LHCN-M2 (cell line): ENCODE results near the gene TNNT2. TPM values are rescaled to one million over a fixed set of nuclear protein-coding genes. Genes with fewer than 3 reads are reported as not detected.

ENCODE experiments used
- DNase-seq: peaks from one replicate; pipeline ENCODE4 v3.0.0-alpha.2; 2012; ENCODE audit warnings: low read depth
- total RNA-seq: library from RNA; depleted of rRNA; stranded (reverse); fragments of >200 nt; gene quantifications from 2 replicates; pipeline ENCODE4 v1.2.3, GENCODE V29; 2014; rRNA removed

TNNT2 gene
- total RNA-seq, 1 experiment from 2014 or later, result 156 TPM

DNA sequence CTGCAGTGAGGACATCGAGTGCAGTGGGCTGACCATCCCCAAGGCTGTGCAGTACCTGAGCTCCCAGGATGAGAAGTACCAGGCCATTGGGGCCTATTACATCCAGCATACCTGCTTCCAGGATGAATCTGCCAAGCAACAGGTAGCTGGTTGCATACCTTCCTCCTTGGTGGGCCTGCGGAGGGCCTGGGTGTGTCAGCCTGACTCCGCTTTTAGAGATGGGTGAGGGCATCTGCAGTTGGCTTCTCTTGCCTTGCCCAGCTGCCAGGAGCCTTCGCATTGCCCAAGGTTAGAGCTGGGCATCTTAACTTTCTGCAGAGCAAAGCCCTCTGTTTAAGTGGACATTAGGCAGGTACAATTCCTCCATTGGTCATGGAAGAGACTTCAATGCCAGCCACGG, 60.9 kb downstream of the TNNT2 start:
- DNase-seq, result no peak

DNA sequence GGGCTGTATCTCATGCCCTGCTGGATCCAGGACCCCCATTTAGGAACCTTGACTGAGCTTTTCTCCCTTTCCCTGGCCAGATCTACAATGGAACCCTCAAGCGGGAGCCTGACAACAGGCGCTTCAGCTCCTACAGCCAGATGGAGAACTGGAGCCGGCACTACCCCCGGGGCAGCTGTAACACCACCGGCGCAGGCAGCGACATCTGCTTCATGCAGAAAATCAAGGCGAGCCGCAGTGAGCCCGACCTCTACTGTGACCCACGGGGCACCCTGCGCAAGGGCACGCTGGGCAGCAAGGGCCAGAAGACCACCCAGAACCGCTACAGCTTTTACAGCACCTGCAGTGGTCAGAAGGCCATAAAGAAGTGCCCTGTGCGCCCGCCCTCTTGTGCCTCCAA, 64.4 kb downstream of the TNNT2 start:
- DNase-seq, result no peak

DNA sequence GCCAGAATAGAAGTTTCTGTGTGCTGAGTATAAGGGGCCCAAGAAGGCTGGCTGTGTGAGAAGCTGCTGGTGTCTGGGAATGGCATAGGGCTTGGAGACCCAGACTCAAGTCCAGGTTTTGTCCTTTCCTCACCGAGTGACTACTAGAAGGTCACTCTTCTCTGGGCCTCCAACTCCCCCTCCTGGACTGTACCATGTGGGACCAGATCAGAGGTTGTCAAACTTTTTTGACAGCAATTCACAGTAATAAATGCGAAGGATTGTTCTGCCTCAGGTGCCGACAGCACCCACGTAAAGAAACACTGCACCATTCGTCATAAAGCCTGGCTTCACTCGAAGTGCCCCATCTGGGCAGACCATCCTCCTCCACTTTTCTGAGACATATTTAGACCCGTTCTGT, 65.2 kb downstream of the TNNT2 start:
- DNase-seq, result no peak

DNA sequence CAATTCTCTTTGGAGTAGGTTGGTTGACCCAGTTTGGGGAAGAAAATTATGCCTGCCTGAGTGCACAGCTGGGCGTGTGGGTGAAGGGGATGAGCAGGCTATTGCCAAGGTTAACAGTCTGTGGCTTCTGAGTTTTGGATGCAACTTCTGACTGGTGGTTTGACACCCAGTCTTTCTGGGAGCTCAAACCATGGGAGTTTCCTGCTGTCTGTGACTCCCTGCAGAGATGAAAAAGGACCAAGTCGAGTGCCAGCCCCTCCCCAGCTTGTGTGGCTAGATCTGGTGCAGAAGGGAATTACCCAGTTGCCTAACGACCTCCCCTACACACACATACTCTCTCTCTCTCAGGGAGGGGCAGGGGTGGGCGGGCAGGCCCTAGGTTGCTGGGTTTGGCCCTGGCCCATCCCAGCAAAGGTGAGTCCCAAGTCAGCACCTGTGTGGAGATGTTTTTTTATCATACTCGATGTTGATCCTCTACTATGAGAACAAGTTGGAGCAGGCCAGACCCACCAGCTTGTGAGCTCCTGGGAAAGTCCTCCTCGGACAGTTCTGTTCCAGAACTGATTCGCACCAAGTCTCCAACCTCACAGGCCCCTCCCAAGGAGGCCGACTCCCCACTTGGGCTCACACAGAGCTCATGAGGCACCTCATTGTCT, 66.0 kb downstream of the TNNT2 start:
- peak; percentile 14 for DNase-seq

DNA sequence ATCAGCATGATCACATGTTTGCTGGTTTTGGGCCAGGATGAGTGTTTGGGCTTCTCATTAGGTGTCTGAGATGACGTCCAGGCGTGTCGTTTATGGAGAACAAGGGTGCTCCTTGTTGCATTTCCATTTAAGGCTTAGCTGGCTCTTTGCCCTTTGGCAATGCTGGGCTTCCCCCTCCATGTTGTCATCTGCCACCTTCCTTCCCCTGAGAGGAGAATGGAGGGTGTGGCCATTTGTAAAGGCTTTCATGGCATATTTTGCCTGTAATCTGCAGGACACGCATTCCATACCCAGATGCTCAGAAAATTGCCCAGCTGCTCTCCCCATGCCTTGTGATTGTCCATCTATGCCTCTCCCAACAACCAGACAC, 66.5 kb downstream of the TNNT2 start:
- DNase-seq, result no peak

DNA sequence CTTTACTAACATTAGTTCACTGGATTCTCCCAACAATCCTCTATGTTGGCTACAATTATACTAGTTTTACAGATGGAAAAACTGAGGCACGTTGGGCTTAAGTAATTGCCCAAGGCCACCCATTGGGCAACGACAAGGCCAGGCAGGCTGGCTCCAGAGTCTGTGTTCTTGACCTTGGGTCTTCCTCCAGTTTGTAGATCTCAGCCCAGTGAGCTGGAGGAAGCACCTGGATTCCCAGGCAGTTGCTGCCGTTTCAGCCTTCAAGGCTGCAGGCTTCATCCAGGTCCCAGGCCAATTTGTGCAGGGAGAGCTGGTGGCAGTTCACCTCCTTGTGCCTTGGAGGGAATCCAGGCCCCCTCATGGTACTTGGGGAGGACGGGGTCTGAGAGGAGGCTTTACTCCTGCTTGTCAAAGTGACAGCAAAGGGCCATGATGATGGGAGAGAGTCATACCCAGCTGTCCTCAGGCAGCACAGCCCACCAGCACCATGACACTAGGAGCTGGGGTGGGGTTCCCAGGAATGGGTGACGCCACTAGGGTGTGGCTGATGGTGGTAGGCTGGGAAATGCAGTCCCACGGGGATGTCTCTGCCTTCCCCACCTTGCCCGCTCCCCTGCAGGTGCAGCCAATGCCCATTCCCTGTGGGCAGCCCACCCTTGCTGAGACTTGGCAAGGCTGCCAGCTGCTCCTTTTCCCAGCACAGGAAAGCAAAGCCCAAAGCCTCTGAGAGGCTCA, 67.1 kb downstream of the TNNT2 start:
- no peak for DNase-seq

DNA sequence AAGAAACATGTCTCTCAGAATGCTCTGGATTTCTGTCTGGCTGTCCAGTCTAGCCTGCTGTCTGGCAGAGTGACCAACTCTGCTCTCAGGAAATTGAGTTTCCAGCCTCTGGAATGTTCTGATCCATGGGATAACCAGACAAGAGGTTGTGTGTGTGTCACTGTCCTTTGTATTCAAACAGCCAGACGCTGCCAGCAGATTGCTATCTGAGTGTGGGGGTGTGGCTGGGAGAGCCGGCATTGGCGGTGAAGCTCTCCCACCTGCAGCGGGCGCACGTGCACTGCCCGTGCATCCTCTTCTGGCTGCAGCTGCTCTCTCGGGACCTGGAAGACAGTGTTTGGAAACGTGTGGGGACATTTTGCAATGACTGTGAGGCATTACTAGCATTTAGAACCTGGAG, 68.1 kb downstream of the TNNT2 start:
- peak; percentile 24 for DNase-seq

Other genes with a start within 250 kb of the TNNT2 start
- 105 and 114 TPM in 2 replicates for gene TMEM9, start 223.2 kb downstream of the TNNT2 start, total RNA-seq
- gene IGFN1, start 186.9 kb downstream of the TNNT2 start, total RNA-seq, result 0.26 and 0.34 TPM in 2 replicates
- not detected in 2 replicates for gene PKP1, start 94.2 kb downstream of the TNNT2 start, total RNA-seq
- 0.64 and 2.2 TPM in 2 replicates for gene LAD1, start 21.6 kb upstream of the TNNT2 start, total RNA-seq
- 1.7 and 25.7 TPM in 2 replicates for gene TNNI1, start 44.0 kb upstream of the TNNT2 start, total RNA-seq
- 74.8 and 126 TPM in 2 replicates for gene PHLDA3, start 91.5 kb upstream of the TNNT2 start, total RNA-seq
- gene CSRP1, start 129.4 kb upstream of the TNNT2 start, total RNA-seq, result 336 and 492 TPM in 2 replicates
- 34.7 and 35.0 TPM in 2 replicates for gene NAV1, start 161.4 kb upstream of the TNNT2 start, total RNA-seq